Measurements from ENCODE around the gene ELOVL2.

Gene ELOVL2

GRCh38 chr6:10972196-10972595, 71.9 kb downstream of the ELOVL2 start:
- no peak for DNase-seq

- DNase-seq: no peak
Observed at GRCh38 chr6:10970731-10971130, 73.4 kb downstream of the ELOVL2 start.

- DNase-seq: no peak
Observed at GRCh38 chr6:10968776-10969175, 75.3 kb downstream of the ELOVL2 start.

GRCh38 chr6:10964684-10965083, 79.4 kb downstream of the ELOVL2 start:
- DNase-seq: no peak

GRCh38 chr6:10963113-10963512, 81.0 kb downstream of the ELOVL2 start:
- DNase-seq: no peak

GRCh38 chr6:10962673-10963072, 81.4 kb downstream of the ELOVL2 start:
- no peak for DNase-seq

GRCh38 chr6:10961837-10962236, 82.3 kb downstream of the ELOVL2 start:
- DNase-seq: no peak

- no peak for DNase-seq
Observed at GRCh38 chr6:10960171-10960570, 83.9 kb downstream of the ELOVL2 start.

- DNase-seq: no peak
Observed at GRCh38 chr6:10957414-10957886, 86.7 kb downstream of the ELOVL2 start.

- no peak for DNase-seq
Observed at GRCh38 chr6:10956776-10957175, 87.3 kb downstream of the ELOVL2 start.

GRCh38 chr6:10954590-10955010, 89.5 kb downstream of the ELOVL2 start:
- no peak for DNase-seq

GRCh38 chr6:10951675-10952282, 92.3 kb downstream of the ELOVL2 start:
- DNase-seq: no peak

GRCh38 chr6:10949579-10950490, 94.3 kb downstream of the ELOVL2 start:
- DNase-seq: no peak

GRCh38 chr6:10947966-10948365, 96.1 kb downstream of the ELOVL2 start:
- DNase-seq: no peak

- no peak for DNase-seq
Observed at GRCh38 chr6:10945845-10946244, 98.3 kb downstream of the ELOVL2 start.

GRCh38 chr6:10939840-10940239, 104.3 kb downstream of the ELOVL2 start:
- no peak for DNase-seq

- no peak for DNase-seq
Observed at GRCh38 chr6:10933126-10933525, 111.0 kb downstream of the ELOVL2 start.
